ENCODE results near the gene ATP6AP1.
"Not testable (repeated sequence)": the region's sequence is repeated elsewhere in the genome, so short reads cannot be mapped to it uniquely, and the experiment has no call there.

- TF ChIP-seq CTCF (optimal IDR thresholded peaks at IDR 0.05 in 1 of 3, IDR thresholded peaks at IDR 0.05 in 1 of 3, conservative IDR thresholded peaks at IDR 0.05 in 1 of 3; ENCODE audit: extremely low read depth in 1 of 3, insufficient read depth in 2 of 3, low read length in 3 of 3); EZH2 (IDR thresholded peaks at IDR 0.05; ENCODE audit: low read length): not testable (repeated sequence)
These were observed 28.1 kb upstream of the ATP6AP1 start for GRCh38 chrX:154400369-154400817.

Measured in keratinocyte (primary cell).